Fibroblast of upper back skin (primary cell): ENCODE data around the gene DOC2B.
A peak's percentile ranks its signal among the peaks of the same experiment; 100 is the strongest.
"Not testable (repeated sequence)": the region's sequence is repeated elsewhere in the genome, so short reads cannot be mapped to it uniquely, and the experiment has no call there.

ENCODE experiments used
- DNase-seq: peaks from one replicate; pipeline ENCODE4 v3.0.0-alpha.2; 2013

Gene DOC2B

DNA sequence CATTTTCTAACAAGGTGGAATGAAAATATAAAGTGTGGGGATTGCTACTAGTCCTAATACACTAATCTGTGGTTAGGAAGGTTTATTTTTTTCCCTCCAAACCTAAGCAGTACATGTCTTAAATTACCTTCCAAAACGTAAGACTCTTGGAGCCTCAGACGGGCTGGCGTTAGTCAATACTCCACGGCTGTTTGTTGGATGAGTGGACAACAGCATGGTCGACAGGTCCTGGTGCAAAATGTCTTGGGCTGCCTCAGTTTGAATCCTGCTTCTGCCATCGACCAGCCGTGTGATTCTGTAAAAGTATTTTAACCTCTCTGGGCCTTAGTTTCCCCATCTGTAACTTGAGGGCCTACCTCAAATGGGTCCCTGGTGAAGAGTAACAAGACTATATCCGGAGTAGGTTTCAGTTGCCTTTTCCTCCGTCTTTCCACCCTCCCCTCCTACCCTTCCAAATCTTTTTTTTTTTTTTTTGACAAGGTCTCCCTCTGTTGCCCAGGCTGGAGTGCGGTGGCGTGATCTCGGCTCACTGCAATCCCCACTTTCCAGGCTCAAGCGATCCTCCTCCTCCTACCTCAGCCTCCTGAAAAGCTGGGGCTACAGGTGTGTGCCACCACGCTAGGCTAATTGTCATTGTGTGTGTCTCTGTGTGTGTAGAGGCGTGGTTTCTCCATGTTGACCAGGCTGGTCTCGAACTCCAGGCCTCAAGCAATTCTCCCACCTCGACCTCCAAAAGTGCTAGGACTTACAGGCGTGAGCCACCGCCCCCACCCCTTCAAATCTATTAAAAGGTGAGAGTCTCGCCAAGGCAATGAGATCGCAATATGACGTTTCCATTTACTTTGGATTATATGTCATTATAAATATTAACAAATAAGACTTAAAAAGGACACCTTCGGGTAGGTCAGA, 38.3 kb downstream of the DOC2B start:
- no peak for DNase-seq

DNA sequence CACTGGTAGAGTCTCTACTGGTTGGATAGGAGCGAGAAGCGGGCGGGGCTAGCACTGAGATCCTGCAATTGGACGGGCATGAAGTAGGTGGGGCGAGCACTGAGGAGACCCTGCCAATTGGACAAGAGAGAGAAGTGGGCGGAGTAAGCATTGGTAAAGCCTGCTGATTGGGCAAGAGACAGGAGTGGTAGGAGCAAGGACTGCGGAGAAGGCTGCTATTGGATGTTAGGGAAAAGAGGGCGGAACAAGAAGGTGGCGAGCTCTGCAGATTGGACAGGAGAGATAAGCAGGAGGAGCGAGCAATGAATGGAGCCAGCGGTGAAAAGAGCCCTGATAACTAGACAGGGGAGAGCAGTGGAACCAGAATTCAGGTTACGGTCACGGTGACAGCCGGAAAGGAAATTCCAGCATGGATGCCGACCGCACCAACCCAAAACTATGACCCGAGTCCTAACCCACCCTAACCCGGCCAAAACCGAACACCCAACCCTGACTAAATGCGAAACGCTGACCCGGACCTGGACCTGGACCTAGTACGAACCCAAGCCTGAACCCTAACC, 39.3 kb downstream of the DOC2B start:
- DNase-seq: peak; percentile 19

DNA sequence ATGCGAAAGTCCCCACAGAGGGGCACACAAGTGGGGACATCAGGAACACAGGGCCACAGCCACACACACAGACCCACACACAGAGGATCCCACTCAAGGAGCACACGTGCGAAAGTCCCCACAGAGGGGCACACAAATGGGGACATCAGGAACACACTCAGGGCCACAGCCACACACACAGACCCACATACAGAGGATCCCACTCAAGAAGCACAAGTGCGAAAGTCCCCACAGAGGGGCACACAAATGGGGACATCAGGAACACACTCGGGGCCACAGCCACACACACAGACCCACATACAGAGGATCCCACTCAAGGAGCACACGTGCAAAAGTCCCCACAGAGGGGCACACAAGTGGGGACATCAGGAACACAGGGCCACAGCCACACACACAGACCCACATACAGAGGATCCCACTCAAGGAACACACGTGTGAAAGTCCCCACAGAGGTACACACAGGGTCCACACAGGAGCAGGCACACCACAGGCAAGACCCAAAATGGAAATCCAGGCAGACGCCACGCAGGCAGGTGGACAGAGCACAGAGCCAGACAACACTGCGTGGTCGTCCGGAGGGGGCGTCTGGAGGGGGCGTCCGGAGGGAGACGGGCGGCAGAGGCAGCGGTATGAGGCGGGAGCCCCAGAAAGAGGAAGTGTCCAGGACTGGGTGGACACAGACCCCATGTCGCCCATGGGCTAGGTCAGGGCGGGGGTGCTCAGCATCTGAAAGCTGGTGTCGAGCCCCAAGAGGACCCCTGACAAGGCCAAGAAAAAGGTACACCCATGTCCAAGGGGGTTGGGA, 41.8 kb downstream of the DOC2B start:
- not testable (repeated sequence) for DNase-seq

DNA sequence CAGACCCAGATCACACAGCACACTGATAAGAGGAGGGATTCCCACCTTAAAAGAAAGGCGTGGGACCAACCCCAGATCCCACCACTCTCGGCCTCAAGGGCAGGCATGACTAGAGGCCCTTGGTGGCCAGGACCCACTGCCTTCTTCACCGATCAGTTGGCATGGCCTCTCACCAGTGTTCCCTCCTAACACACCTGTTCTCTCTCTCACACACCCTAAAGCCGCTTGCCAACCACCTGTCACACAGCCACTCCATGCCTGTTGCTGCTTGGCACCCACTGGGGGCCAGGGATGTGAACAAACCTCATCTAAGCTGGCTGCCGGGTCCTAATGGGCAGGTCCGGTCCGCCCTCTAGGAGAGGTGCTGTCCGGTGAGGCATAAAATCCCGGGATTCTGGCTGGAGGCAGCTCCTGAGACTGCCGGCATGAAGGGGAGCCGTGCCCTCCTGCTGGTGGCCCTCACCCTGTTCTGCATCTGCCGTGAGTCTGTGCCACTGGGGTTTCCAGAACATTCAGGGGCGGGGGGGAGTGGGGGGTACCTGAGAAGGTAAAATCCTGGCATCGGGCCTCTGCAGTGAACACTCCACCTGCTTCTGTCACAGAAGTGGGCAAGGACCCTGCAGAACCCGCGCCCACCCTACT, 44.2 kb downstream of the DOC2B start, which contains the start of gene SCGB1C2:
Gene SCGB1C2 (plus strand): TSS at position 404 of the 642 bp plus-strand sequence. CDS start 22 bp downstream, at position 426.
- not testable (repeated sequence) for DNase-seq

DNA sequence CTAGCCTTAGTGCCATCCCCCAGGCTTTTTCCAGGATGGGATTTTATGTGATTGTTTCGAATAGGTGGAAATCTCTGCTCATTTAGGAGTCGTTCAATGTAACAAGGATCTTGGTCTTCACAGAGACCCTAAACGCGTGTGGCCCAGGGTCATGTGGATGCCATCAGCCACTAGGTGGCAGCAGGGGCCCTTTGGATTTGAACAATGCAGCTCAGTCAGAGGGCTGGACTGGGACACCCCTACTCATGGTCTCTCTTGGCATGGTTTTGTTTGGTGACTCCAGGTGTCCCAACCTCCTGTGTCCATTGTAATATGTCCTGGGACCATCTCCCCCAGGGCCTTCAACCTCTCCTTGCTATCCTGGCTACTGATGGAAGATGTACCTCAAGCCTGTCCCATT, 44.9 kb downstream of the DOC2B start:
- not testable (repeated sequence) for DNase-seq

DNA sequence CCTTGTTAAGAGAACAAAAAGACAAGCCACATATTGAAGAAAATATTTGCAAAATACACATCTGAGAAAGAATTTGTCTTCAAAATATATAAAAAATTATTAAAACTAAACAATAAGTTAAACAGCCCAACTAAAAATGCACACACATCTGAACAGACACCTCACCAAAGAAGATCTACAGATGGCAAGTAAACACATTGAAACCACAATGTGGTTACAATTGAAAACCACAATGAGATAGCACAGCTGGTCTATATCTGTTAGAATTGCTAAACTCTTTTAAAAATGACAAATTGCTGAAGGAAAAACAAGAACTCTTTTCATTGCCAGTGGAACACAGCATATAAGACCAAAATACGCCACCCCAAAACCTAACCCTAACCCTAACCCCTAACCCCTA, 45.6 kb downstream of the DOC2B start:
- not testable (repeated sequence) for DNase-seq

DNA sequence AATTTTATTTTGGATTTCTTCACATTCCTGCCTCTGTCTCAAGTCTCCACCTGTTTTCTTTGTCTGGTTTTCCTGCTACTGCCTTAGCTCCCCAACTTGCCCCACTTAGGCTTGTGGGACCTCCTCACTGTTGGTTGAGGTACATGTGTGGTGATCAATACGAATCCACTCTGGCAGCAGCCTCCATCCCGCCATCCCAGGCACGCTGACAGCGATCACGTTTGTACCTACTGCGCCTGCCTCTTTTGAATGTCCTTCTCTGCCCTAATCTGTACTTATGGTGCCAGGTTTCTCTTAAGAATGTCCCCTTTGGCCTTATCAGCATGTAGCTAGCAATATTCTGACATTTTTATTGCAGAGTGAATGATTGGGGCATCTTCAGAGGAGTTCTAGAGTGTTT, 46.4 kb downstream of the DOC2B start:
- DNase-seq: not testable (repeated sequence)

DNA sequence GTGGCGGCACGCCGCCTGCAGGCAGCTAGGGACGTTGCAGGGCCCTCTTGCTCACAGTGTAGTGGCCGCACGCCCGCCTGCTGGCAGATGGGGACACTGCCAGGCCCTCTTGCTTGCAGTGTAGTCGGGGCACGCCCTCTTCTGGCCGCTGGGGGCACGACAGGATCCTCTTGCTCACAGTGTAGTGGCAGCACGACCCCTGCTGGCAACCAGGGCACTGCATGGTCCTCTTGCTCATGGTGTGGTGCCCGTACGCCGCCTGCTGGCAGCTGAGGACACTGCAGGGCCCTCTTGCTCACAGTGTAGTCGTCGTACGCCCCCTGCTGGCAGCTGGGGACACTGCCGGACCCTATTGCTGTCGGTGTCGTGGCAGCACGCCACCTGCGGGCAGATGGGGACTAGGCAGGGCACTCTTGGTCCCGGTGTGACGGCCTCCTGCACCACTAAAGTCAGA, 47.1 kb downstream of the DOC2B start:
- DNase-seq: not testable (repeated sequence)

DNA sequence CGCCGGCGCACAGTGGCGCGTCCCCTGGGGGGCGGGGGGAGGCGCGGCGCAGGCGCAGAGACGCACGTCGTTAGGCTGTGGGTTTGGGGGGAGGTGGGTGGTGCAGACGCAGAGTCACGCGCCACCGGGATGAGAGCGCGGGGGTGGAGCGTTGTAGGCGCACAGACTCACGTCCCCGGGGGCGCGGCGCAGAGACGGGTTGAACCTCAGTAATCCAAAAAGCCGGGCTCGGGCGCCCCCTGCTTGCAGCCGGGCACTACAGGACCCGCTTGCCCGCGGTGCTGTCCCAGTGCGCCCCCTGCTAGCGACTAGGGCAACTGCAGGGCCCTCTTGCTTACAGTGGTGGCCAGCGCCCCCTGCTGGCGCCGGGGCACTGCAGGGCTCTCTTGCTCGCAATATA, 47.5 kb downstream of the DOC2B start:
- not testable (repeated sequence) for DNase-seq

DNA sequence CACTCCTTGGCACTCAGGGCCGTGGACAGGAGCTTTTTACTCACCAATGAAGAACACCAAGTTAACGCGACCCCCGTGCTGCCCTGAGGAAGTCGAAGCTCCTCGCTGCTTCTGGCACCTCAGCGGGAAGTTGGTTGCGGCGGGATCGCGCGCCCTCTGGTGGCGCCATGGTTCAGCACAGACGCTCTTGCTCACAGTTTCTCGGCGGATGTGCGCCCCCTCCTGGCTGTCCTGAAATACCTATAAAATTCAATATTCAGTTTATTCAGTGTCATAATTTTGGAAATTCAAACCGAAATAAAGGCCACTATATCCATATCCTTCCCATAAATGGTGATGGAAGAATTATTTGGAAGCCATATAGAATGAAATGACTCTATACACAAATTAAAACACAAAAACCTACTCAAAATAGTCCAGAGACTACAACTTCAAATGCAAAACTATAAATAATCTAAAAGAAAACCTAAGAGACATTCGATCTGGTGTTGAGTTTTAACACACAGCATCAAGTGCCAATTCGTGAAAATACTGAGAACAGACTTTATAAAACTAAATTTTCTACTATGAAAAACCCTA, 63.0 kb downstream of the DOC2B start:
- DNase-seq: not testable (repeated sequence)

DNA sequence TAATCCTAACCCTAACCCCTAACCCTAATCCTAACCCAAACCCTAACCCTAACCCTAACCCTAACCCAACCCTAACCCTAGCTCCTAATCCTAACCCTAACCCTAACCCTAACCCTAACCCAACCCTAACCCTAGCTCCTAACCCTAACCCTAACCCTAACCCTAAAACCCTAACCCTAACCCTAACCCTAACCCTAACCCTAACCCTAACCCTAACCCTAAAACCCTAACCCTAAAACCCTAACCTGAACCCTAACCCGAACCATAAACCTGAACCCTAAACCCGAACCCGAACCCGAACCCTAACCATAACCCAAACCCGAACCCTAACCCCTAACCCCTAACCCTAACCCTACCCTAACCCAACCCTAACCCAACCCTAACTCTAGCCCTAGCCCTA, 68.3 kb downstream of the DOC2B start:
- DNase-seq: not testable (repeated sequence)
